ENCODE data around the gene NDUFV2.
A peak's percentile ranks its signal among the peaks of the same experiment; 100 is the strongest.

The NDUFV2 gene

GRCh38 chr18:9140381-9140780 is 37.9 kb downstream of the NDUFV2 start:
- no peak for TF ChIP-seq EZH2 (IDR thresholded peaks at IDR 0.05; ENCODE audit: borderline replicate concordance, low read length)
- TF ChIP-seq CTCF (IDR thresholded peaks at IDR 0.05; ENCODE audit: low read length) = no peak
- Histone ChIP-seq H3K4me2 (ENCODE audit: low read length) (peak overlapping the region; percentile 75), H3K4me1 (ENCODE audit: insufficient read depth, low read length, severe bottlenecking) (peaks cover 54% of the 10 kb centered on the region), H3F3A (ENCODE audit: insufficient read depth, low read length) (peaks cover 2% of the 10 kb centered on the region; the same call in 1 of the 2 replicates), H2AFZ (ENCODE audit: low read length) (no peak overlapping the region), H3K27ac (ENCODE audit: low read depth, low read length, poor library complexity, severe bottlenecking) (peak overlapping the region; percentile 85), H3K9me2 (ENCODE audit: low read depth, low read length) (no peaks in the 10 kb centered on the region), H4K20me1 (ENCODE audit: insufficient read depth, low read length) (no peaks in the 10 kb centered on the region), H3K9ac (ENCODE audit: low read length) (peak overlapping the region; percentile 76), H3K4me3 (ENCODE audit: low read depth, low read length, poor library complexity, severe bottlenecking) (peak overlapping the region; percentile 76), H3K27me3 (ENCODE audit: insufficient read depth, low read length) (no peaks in the 10 kb centered on the region), H3K36me3 (ENCODE audit: insufficient read depth, low read length) (no peaks in the 10 kb centered on the region), H3K9me3 (ENCODE audit: low read length) (no peaks in the 10 kb centered on the region), H3K79me2 (ENCODE audit: insufficient read depth, low read length) (peaks cover 77% of the 10 kb centered on the region)

- Histone ChIP-seq H3K4me2 (ENCODE audit: low read length) (peak overlapping the region; percentile 75), H3K79me2 (ENCODE audit: insufficient read depth, low read length) (peaks cover 83% of the 10 kb centered on the region), H3K9me3 (ENCODE audit: low read length) (no peaks in the 10 kb centered on the region), H3K27me3 (ENCODE audit: insufficient read depth, low read length) (no peaks in the 10 kb centered on the region), H3K4me3 (ENCODE audit: low read depth, low read length, poor library complexity, severe bottlenecking) (no peak overlapping the region), H3K9ac (ENCODE audit: low read length) (peak overlapping the region; percentile 76; the same call in 1 of the 2 replicates), H3K27ac (ENCODE audit: low read depth, low read length, poor library complexity, severe bottlenecking) (peak overlapping the region; percentile 10), H4K20me1 (ENCODE audit: insufficient read depth, low read length) (no peaks in the 10 kb centered on the region), H3K4me1 (ENCODE audit: insufficient read depth, low read length, severe bottlenecking) (peaks cover 54% of the 10 kb centered on the region), H2AFZ (ENCODE audit: low read length) (no peak overlapping the region), H3F3A (ENCODE audit: insufficient read depth, low read length) (no peaks in the 10 kb centered on the region; the same call in 1 of the 2 replicates), H3K9me2 (ENCODE audit: low read depth, low read length) (no peaks in the 10 kb centered on the region), H3K36me3 (ENCODE audit: insufficient read depth, low read length) (no peaks in the 10 kb centered on the region)
- TF ChIP-seq CTCF (IDR thresholded peaks at IDR 0.05; ENCODE audit: low read length) (no peak), EZH2 (IDR thresholded peaks at IDR 0.05; ENCODE audit: borderline replicate concordance, low read length) (no peak)
These were observed 38.5 kb downstream of the NDUFV2 start for GRCh38 chr18:9140984-9141383.

GRCh38 chr18:9146224-9146623 is 43.7 kb downstream of the NDUFV2 start:
- no peak overlapping the region for H3K4me2 ChIP-seq (ENCODE audit: low read length)
- peaks cover 94% of the 10 kb centered on the region for H3K79me2 ChIP-seq (ENCODE audit: insufficient read depth, low read length)
- peaks cover 65% of the 10 kb centered on the region for H3K4me1 ChIP-seq (ENCODE audit: insufficient read depth, low read length, severe bottlenecking)
- H3K27ac ChIP-seq (ENCODE audit: low read depth, low read length, poor library complexity, severe bottlenecking) = peak overlapping the region; percentile 58
- no peak for TF ChIP-seq CTCF (IDR thresholded peaks at IDR 0.05; ENCODE audit: low read length)
- TF ChIP-seq EZH2 (IDR thresholded peaks at IDR 0.05; ENCODE audit: borderline replicate concordance, low read length) = no peak
- no peaks in the 10 kb centered on the region for H3F3A ChIP-seq (ENCODE audit: insufficient read depth, low read length)
- H3K9me2 ChIP-seq (ENCODE audit: low read depth, low read length) = no peaks in the 10 kb centered on the region
- no peak overlapping the region for H2AFZ ChIP-seq (ENCODE audit: low read length)
- no peaks in the 10 kb centered on the region for H3K9me3 ChIP-seq (ENCODE audit: low read length)
- H3K9ac ChIP-seq (ENCODE audit: low read length) = no peak overlapping the region
- H3K4me3 ChIP-seq (ENCODE audit: low read depth, low read length, poor library complexity, severe bottlenecking) = no peak overlapping the region
- no peaks in the 10 kb centered on the region for H4K20me1 ChIP-seq (ENCODE audit: insufficient read depth, low read length)
- no peaks in the 10 kb centered on the region for H3K27me3 ChIP-seq (ENCODE audit: insufficient read depth, low read length)
- no peaks in the 10 kb centered on the region for H3K36me3 ChIP-seq (ENCODE audit: insufficient read depth, low read length)

Measured in OCI-LY1 (cell line).